Measurements from ENCODE around the gene HMCN1. TPM values are rescaled to one million over a fixed set of nuclear protein-coding genes. Genes with fewer than 3 reads are reported as not detected.

The HMCN1 gene
- total RNA-seq, 6 donors from 2014 or later: 15.7 to 43.3 (median 27.2) TPM

DNA sequence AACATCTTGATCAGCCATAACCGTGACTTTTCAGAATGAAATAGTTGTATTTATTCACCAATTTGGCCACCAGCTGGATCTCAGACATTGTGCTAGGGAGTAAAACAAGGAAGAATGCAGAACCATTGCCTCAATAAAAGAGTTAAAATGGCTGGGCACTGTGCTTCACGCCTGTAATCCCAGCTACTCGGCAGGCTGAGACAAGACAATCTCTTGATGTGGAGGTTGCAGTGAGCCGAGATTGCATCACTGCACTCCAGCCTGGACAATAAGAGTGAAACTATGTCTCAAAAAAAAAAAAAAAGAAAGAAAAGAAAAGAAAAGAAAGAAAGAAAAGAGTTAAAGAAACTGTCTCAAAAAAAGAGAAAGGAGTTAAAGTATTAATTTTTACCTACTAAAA, 441.4 kb downstream of the HMCN1 start:
- DNase-seq (no peak), ATAC-seq (ENCODE audit: low FRiP score in 2 of 2) (peak in 1 of 2 donors; percentile 76)
- 72 to 76% methylated on average over 4 of the region's 4 CpGs for WGBS, 2 donors
- Histone ChIP-seq H3K4me1 (no peaks in the 10 kb centered on the region), H3K9me3 (no peaks in the 10 kb centered on the region), H3K36me3 (no peaks in the 10 kb centered on the region), H3K27ac (no peak overlapping the region), H3K4me3 (no peak overlapping the region), H3K27me3 (no peaks in the 10 kb centered on the region)
- no peak for TF ChIP-seq POLR2AphosphoS5 (IDR thresholded peaks at IDR 0.05)
- TF ChIP-seq, protein P1, sequence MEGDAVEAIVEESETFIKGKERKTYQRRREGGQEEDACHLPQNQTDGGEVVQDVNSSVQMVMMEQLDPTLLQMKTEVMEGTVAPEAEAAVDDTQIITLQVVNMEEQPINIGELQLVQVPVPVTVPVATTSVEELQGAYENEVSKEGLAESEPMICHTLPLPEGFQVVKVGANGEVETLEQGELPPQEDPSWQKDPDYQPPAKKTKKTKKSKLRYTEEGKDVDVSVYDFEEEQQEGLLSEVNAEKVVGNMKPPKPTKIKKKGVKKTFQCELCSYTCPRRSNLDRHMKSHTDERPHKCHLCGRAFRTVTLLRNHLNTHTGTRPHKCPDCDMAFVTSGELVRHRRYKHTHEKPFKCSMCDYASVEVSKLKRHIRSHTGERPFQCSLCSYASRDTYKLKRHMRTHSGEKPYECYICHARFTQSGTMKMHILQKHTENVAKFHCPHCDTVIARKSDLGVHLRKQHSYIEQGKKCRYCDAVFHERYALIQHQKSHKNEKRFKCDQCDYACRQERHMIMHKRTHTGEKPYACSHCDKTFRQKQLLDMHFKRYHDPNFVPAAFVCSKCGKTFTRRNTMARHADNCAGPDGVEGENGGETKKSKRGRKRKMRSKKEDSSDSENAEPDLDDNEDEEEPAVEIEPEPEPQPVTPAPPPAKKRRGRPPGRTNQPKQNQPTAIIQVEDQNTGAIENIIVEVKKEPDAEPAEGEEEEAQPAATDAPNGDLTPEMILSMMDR (IDR thresholded peaks at IDR 0.05): no peak
- no peak for TF ChIP-seq POLR2A (IDR thresholded peaks at IDR 0.05)
- no peak for TF ChIP-seq EP300 (IDR thresholded peaks at IDR 0.05)

DNA sequence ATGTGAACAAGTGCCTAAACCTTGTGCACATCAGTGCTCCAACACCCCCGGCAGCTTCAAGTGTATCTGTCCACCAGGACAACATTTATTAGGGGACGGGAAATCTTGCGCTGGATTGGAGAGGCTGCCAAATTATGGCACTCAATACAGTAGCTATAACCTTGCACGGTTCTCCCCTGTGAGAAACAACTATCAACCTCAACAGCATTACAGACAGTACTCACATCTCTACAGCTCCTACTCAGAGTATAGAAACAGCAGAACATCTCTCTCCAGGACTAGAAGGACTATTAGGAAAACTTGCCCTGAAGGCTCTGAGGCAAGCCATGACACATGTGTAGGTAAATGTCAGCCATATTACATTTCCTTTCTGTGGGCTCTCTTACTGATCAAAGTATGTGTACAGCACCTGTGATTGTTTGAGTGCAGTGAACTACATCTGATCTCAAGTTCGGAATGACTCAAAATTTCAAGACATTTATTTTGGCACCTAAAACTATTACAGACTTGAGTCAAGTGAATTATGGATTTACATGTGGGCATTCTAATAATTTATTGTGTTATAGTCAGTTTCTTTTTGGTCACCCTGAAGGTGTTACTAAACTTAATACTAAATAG, 444.3 kb downstream of the HMCN1 start:
- ATAC-seq (ENCODE audit: low FRiP score in 2 of 2): no peak
- Histone ChIP-seq H3K27me3 (no peaks in the 10 kb centered on the region), H3K36me3 (no peaks in the 10 kb centered on the region), H3K4me3 (no peak overlapping the region), H3K4me1 (peaks cover 0 to 5% (median under 1%) of the 10 kb centered on the region in 4 donors), H3K27ac (no peak overlapping the region), H3K9me3 (no peaks in the 10 kb centered on the region)
- DNase-seq: no peak
- WGBS, 2 donors: 87 to 95% methylated on average over 5 of the region's 5 CpGs
- TF ChIP-seq EP300 (IDR thresholded peaks at IDR 0.05): no peak
- TF ChIP-seq, protein P1 (IDR thresholded peaks at IDR 0.05): no peak
- no peak for TF ChIP-seq POLR2AphosphoS5 (IDR thresholded peaks at IDR 0.05)
- no peak for TF ChIP-seq POLR2A (IDR thresholded peaks at IDR 0.05)

DNA sequence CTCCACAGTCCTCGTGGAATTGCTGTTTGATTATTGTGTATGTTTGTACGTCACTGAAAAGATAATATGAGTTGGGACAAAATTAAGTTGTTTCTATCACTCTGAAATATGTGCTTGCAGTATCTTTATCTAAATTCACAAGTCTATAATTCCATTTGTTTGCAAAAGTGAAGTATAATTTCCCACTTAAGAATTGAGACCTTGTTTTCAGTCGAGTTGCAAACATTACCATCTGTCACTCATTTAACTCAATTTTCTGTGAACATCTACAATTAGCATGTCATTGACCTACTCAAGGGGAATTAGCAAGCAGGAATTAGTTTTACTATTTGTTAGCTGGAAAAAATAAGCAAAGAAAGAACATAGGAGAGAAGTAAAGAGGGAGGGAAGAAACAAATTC, 445.0 kb downstream of the HMCN1 start:
- Histone ChIP-seq H3K4me1 (peaks cover 0 to 9% (median 4%) of the 10 kb centered on the region in 4 donors), H3K4me3 (no peak overlapping the region), H3K9me3 (no peaks in the 10 kb centered on the region), H3K27ac (no peak overlapping the region), H3K27me3 (no peaks in the 10 kb centered on the region), H3K36me3 (no peaks in the 10 kb centered on the region)
- ATAC-seq (ENCODE audit: low FRiP score in 2 of 2) (no peak), DNase-seq (no peak)
- TF ChIP-seq EP300 (IDR thresholded peaks at IDR 0.05): no peak
- TF ChIP-seq POLR2AphosphoS5 (IDR thresholded peaks at IDR 0.05): no peak
- no peak for TF ChIP-seq POLR2A (IDR thresholded peaks at IDR 0.05)
- TF ChIP-seq, protein P1 (IDR thresholded peaks at IDR 0.05): no peak
- WGBS, 2 donors: 68 to 73% methylated on average over 3 of the region's 3 CpGs

DNA sequence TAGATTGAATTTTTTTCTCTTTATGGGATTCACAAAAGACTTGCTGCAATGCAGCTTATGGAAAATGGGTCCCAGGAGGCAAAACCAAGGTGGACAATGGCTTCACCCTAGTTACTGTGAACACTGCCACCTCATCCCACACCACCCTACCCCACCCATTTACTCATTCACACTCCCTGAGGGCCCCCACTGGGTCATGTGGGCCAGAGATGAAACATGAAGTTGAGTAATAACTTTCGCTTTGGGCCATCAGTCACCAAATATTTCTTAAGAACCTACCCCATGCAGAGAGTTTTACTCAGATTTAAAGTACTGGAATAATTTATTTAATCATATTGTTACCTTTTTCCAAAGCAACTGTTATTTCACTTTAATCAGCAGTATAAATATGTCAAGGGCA, 449.0 kb downstream of the HMCN1 start:
- no peak for TF ChIP-seq EP300 (IDR thresholded peaks at IDR 0.05)
- TF ChIP-seq POLR2AphosphoS5 (IDR thresholded peaks at IDR 0.05): no peak
- TF ChIP-seq, protein P1 (IDR thresholded peaks at IDR 0.05): no peak
- no peak for TF ChIP-seq POLR2A (IDR thresholded peaks at IDR 0.05)
- ATAC-seq (ENCODE audit: low FRiP score in 2 of 2) (peak in 1 of 2 donors; percentile 72), DNase-seq (peak in 1 of 2 donors; percentile 26)
- Histone ChIP-seq H3K9me3 (no peaks in the 10 kb centered on the region), H3K27me3 (no peaks in the 10 kb centered on the region), H3K36me3 (no peaks in the 10 kb centered on the region), H3K4me3 (no peak overlapping the region), H3K27ac (peak overlapping the region in 2 of 4 donors; percentile 42 to 56), H3K4me1 (peaks cover 0 to 12% (median 4%) of the 10 kb centered on the region in 4 donors)
- 54 to 81% methylated on average over 1 of the region's 1 CpG for WGBS, 2 donors

All from upper lobe of left lung (tissue), 6 donors.